K562 (cell line): ENCODE results near the gene DPY30. TPM values are rescaled to one million over a fixed set of nuclear protein-coding genes. Genes with fewer than 3 reads are reported as not detected.
A peak's percentile ranks its signal among the peaks of the same experiment; 100 is the strongest.

Experiments
- CC2D1A ChIP-seq: fragments of 450-650 bp; IDR thresholded peaks from 2 replicates; pipeline ENCODE4 v1.6.1; 2017; ENCODE audit warnings: mild to moderate bottlenecking
- CEBPG ChIP-seq, 3 experiments: fragments of 200-800 bp in 1 of 3; sonication (Bioruptor generic) in 1 of 3; sonication (generic) in 1 of 3; formaldehyde crosslinking in 1 of 3; IDR thresholded peaks in 2 of 3; conservative IDR thresholded peaks in 1 of 3; 2 replicates each; pipeline versions ENCODE4 v1.6.1 to v1.8.0; 2016 to 2022; ENCODE audit warnings: missing compliant biosample characterization in 2 of 3, missing genetic modification characterization in 2 of 3, mild to moderate bottlenecking in 1 of 3, missing genetic modification reagents in 1 of 3
- CHD1 ChIP-seq: fragments of 200-600 bp; sonication (generic); IDR thresholded peaks from one replicate; pipeline ENCODE4 v1.6.1; 2012; ENCODE audit warnings: mild to moderate bottlenecking, moderate library complexity, low read length, inconsistent platforms
- CREB3L1 ChIP-seq: fragments of 450-650 bp; IDR thresholded peaks from 2 replicates; pipeline ENCODE4 v1.6.1; 2014; ENCODE audit warnings: low read depth, mild to moderate bottlenecking, moderate library complexity, borderline replicate concordance
- E4F1 ChIP-seq: fragments of 250-450 bp; sonication (Bioruptor Pico); IDR thresholded peaks from 2 replicates; pipeline ENCODE4 v1.5.0; 2021; ENCODE audit warnings: mild to moderate bottlenecking, borderline replicate concordance
- GATAD2B ChIP-seq: fragments of 450-650 bp; IDR thresholded peaks from 2 replicates; pipeline ENCODE4 v1.6.1; 2017; ENCODE audit warnings: mild to moderate bottlenecking, borderline replicate concordance
- HDAC2 ChIP-seq: fragments of 450-650 bp; IDR thresholded peaks from 2 replicates; pipeline ENCODE4 v1.6.1; 2016; ENCODE audit warnings: mild to moderate bottlenecking
- LCOR ChIP-seq: sonication (generic); formaldehyde crosslinking; IDR thresholded peaks from 2 replicates; pipeline ENCODE4 v1.8.0; 2022; ENCODE audit warnings: mild to moderate bottlenecking, missing genetic modification reagents
- MYNN ChIP-seq, 2 experiments: sonication (generic); formaldehyde crosslinking in 1 of 2; IDR thresholded peaks; 2 replicates each; pipeline versions ENCODE4 v1.5.0 to v1.6.1; 2016 to 2020; ENCODE audit warnings: antibody characterized with exemption in 1 of 2, missing genetic modification reagents in 1 of 2
- NFIC ChIP-seq: fragments of 450-650 bp; IDR thresholded peaks from 2 replicates; pipeline ENCODE4 v1.6.1; 2017; ENCODE audit warnings: mild to moderate bottlenecking, inconsistent platforms
- PML ChIP-seq: IDR thresholded peaks from 2 replicates; pipeline ENCODE4 v1.6.1; 2012; ENCODE audit warnings: low read length, inconsistent platforms
- POLR2G ChIP-seq: fragments of 200-400 bp; formaldehyde crosslinking; IDR thresholded peaks from 2 replicates; pipeline ENCODE4 v1.6.1; 2017; ENCODE audit warnings: low read depth, mild to moderate bottlenecking, antibody characterized with exemption, low read length, moderate library complexity
- RB1 ChIP-seq: fragments of 450-650 bp; IDR thresholded peaks from 2 replicates; pipeline ENCODE4 v1.6.1; 2017; ENCODE audit warnings: low read depth, mild to moderate bottlenecking
- RBM34 ChIP-seq: fragments of 200-400 bp; formaldehyde crosslinking; IDR thresholded peaks from 2 replicates; pipeline ENCODE4 v1.6.1; 2018; ENCODE audit warnings: low read length, borderline replicate concordance; ENCODE audit not compliant: insufficient read depth
- SIN3A ChIP-seq, 2 experiments: fragments of 150-350 bp in 1 of 2; IDR thresholded peaks; 2 replicates each; pipeline ENCODE4 v1.6.1; 2011 to 2016; ENCODE audit warnings: borderline replicate concordance in 2 of 2, low read depth in 2 of 2, low read length in 2 of 2, mild to moderate bottlenecking in 2 of 2, moderate library complexity in 2 of 2; ENCODE audit not compliant: control insufficient read depth in 1 of 2
- TAF9B ChIP-seq: fragments of 450-650 bp; IDR thresholded peaks from 2 replicates; pipeline ENCODE4 v1.6.1; 2018; ENCODE audit warnings: mild to moderate bottlenecking; ENCODE audit not compliant: partially characterized antibody
- TARDBP ChIP-seq: fragments of 450-650 bp; IDR thresholded peaks from 2 replicates; pipeline ENCODE4 v1.6.1; 2016
- TRIM24 ChIP-seq, 2 experiments: fragments of 450-650 bp; IDR thresholded peaks; 2 replicates each; pipeline ENCODE4 v1.6.1; 2016
- ZBTB17 ChIP-seq: fragments of 450-650 bp; formaldehyde crosslinking; IDR thresholded peaks from 2 replicates; pipeline ENCODE4 v1.4.0; 2020; ENCODE audit warnings: mild to moderate bottlenecking
- ZBTB5 ChIP-seq: fragments of 450-650 bp; IDR thresholded peaks from 2 replicates; pipeline ENCODE4 v1.6.1; 2017; ENCODE audit warnings: antibody characterized with exemption
- ZNF263 ChIP-seq: sonication (generic); formaldehyde crosslinking; IDR thresholded peaks from 2 replicates; pipeline ENCODE4 v1.8.0; 2022; ENCODE audit warnings: mild to moderate bottlenecking, missing genetic modification reagents, borderline replicate concordance
- polyA plus RNA-seq, 8 experiments: library from polyadenylated mRNA; depleted of rRNA in 4 of 8; stranded (reverse) in 5 of 8; unstranded in 3 of 8; fragments of >200 nt; fragmentation: Nextera tagmentation in 2 of 8; fragmentation: Illumina TruSeq in 1 of 8; extraction: Ambion mirVana in 2 of 8; extraction: Trizol in 1 of 8; gene quantifications; 2 replicates each; pipeline versions ENCODE4 v1.2.1 to v1.2.3, GENCODE V29; 2011 to 2014; ENCODE audit warnings: inconsistent platforms in 1 of 8, missing spikeins in 1 of 8
- total RNA-seq, 7 experiments: library from RNA; depleted of rRNA in 6 of 7; stranded (reverse); fragments of >200 nt in 6 of 7; fragmentation: Illumina TruSeq in 2 of 7; extraction: Trizol in 2 of 7; gene quantifications; 2 replicates each; pipeline versions ENCODE4 v1.2.1 to v1.2.3, GENCODE V29; 2011 to 2021; ENCODE audit warnings: low replicate concordance in 1 of 7

The DPY30 gene
- total and polyA plus RNA-seq, 9 of the 15 experiments (the other 6 are each of a cell fraction or from before 2014, with no cell fraction given) = 64.6 to 402 (median 116) TPM

- TF ChIP-seq CHD1 = peak; percentile 10
- TF ChIP-seq ZBTB17 (CRISPR knock-in tag) = peak; percentile 99
- TF ChIP-seq LCOR = peak; percentile 64
- peak; percentile 21; the same call in 1 of the 2 replicates for TF ChIP-seq TARDBP
- peak; percentile 96 for TF ChIP-seq E4F1 (CRISPR knock-in tag)
- TF ChIP-seq PML = peak; percentile 89
- TF ChIP-seq CEBPG (CRISPR knock-in tag; IDR thresholded peaks at IDR 0.05) = no peak
- TF ChIP-seq CEBPG (tag; conservative IDR thresholded peaks at IDR 0.05 in 1 of 2, IDR thresholded peaks at IDR 0.05 in 1 of 2) = no peak
- peak; percentile 86 for TF ChIP-seq ZNF263 (CRISPR knock-in tag)
- peak; percentile 48; the same call in 1 of the 2 replicates for TF ChIP-seq ZBTB5
- TF ChIP-seq CREB3L1 = no peak
- TF ChIP-seq NFIC = peak; percentile 63
- peak; percentile 68 for TF ChIP-seq CC2D1A
- peak; percentile 97 for TF ChIP-seq POLR2G
- peak in 1 of 2 experiments; percentile 15; a peak in 1 of 4 replicates for TF ChIP-seq TRIM24 (IDR thresholded peaks at IDR 0.05)
- TF ChIP-seq RBM34 = no peak
- TF ChIP-seq HDAC2 = 0 out of 2 replicates have a peak, but pooled peaks have one; percentile 26
- TF ChIP-seq RB1 = peak; percentile 83
- peak; percentile 93 for TF ChIP-seq TAF9B
- TF ChIP-seq SIN3A (IDR thresholded peaks at IDR 0.05; ENCODE audit: borderline replicate concordance in 2 of 2, control insufficient read depth in 1 of 2, low read depth in 2 of 2, low read length in 2 of 2) = peak; percentile 23 to 78; a peak in 3 of 4 replicates
- 0 out of 2 replicates have a peak, but pooled peaks have one; percentile 11 for TF ChIP-seq MYNN (IDR thresholded peaks at IDR 0.05)
- TF ChIP-seq MYNN (CRISPR knock-in tag; IDR thresholded peaks at IDR 0.05) = no peak
- TF ChIP-seq GATAD2B = 0 out of 2 replicates have a peak, but pooled peaks have one; percentile 18
Observed at GRCh38 chr2:32039447-32040219, at the start of gene DPY30 (continued).
